Panc1 (cell line): ENCODE results near the gene NAA16. TPM values are rescaled to one million over a fixed set of nuclear protein-coding genes. Genes with fewer than 3 reads are reported as not detected.

Source experiments
- ATAC-seq: fragments of 200-7000 bp; cut with Tn5 transposase; 2 replicates; pipeline ENCODE4 v1.9.1; 2020; ENCODE audit warnings: mild to moderate bottlenecking, moderate library complexity
- BruUV-seq: library from RNA; stranded (reverse); fragments of 400-500 nt; replicated peaks from 2 replicates; lab custom pipeline; 2021; lab: Mats Ljungman, UMichigan
- CTCF ChIA-PET: fragments of 300-600 bp; sonication (Branson Sonifier 250); formaldehyde crosslinking; loops from one replicate; lab custom pipeline; 2022; ENCODE audit warnings: antibody characterized with exemption; lab: Charles Lee
- POLR2A ChIA-PET: fragments of 300-600 bp; sonication (Branson Sonifier 250); formaldehyde crosslinking; loops from one replicate; lab custom pipeline; 2022; ENCODE audit warnings: antibody characterized with exemption; lab: Charles Lee
- DNase-seq: peaks from one replicate; pipeline ENCODE4 v3.0.0-alpha.2; 2010; ENCODE audit warnings: low read depth, low spot score
- H3K27ac ChIP-seq: 2 replicates; pipeline ENCODE4 v1.5.1; 2011; ENCODE audit warnings: mild to moderate bottlenecking, low read length, inconsistent platforms
- H3K27me3 ChIP-seq: fragments of 200-500 bp; sonication (Bioruptor generic); 2 replicates; pipeline ENCODE4 v1.6.0; 2014; ENCODE audit warnings: low read length, inconsistent platforms; ENCODE audit not compliant: control insufficient read depth, insufficient read depth
- H3K36me3 ChIP-seq: fragments of 200-500 bp; sonication (Bioruptor generic); 2 replicates; pipeline ENCODE4 v1.5.1; 2014; ENCODE audit warnings: inconsistent platforms, mild to moderate bottlenecking, low read length, moderate library complexity; ENCODE audit not compliant: control insufficient read depth, insufficient read depth
- H3K4me1 ChIP-seq: 2 replicates; pipeline ENCODE4 v1.5.1; 2011; ENCODE audit warnings: inconsistent platforms, mild to moderate bottlenecking, low read length, moderate library complexity; ENCODE audit not compliant: control insufficient read depth, insufficient read depth
- H3K4me3 ChIP-seq, 2 experiments: 2 replicates each; pipeline ENCODE4 v1.5.1; 2011 to 2012; ENCODE audit warnings: low read depth in 2 of 2, low read length in 2 of 2, mild to moderate bottlenecking in 2 of 2, inconsistent platforms in 1 of 2, moderate library complexity in 1 of 2
- H3K9me3 ChIP-seq: fragments of 200-500 bp; sonication (Bioruptor generic); 2 replicates; pipeline ENCODE4 v1.5.1; 2014; ENCODE audit warnings: low read depth, mild to moderate bottlenecking, inconsistent platforms, low read length, moderate library complexity; ENCODE audit not compliant: control insufficient read depth, insufficient read depth
- CTCF ChIP-seq: fragments of 450-650 bp; IDR thresholded peaks from 2 replicates; pipeline ENCODE4 v1.5.1; 2017; ENCODE audit warnings: mild to moderate bottlenecking
- POLR2AphosphoS5 ChIP-seq: IDR thresholded peaks from 2 replicates; pipeline ENCODE4 v1.6.1; 2012; ENCODE audit warnings: mild to moderate bottlenecking, low read depth, low read length, moderate library complexity
- REST ChIP-seq, 2 experiments: IDR thresholded peaks; 2 replicates each; pipeline ENCODE4 v1.6.1; 2011 to 2012; ENCODE audit warnings: low read depth in 2 of 2, control low read depth in 1 of 2, low read length in 1 of 2, mild to moderate bottlenecking in 1 of 2, moderate library complexity in 1 of 2; ENCODE audit not compliant: insufficient read depth in 1 of 2
- SIN3A ChIP-seq: IDR thresholded peaks from 2 replicates; pipeline ENCODE4 v1.6.1; 2012; ENCODE audit warnings: low read depth, mild to moderate bottlenecking, low read length, moderate library complexity, borderline replicate concordance; ENCODE audit not compliant: insufficient read depth
- TCF7L2 ChIP-seq: IDR thresholded peaks from 2 replicates; pipeline ENCODE4 v1.6.1; 2011; ENCODE audit warnings: mild to moderate bottlenecking, low read depth, low read length, inconsistent platforms
- in situ Hi-C: cut with HindIII; loops from 2 replicates; pipeline ENCODE4 v1.10.0; 2016; ENCODE audit warnings: low sequenced_read_pairs, low pct_unique_long_range_greater_than_20kb
- intact Hi-C: fragments of 100-400 bp; cut with micrococcal nuclease; formaldehyde crosslinking; loops from one replicate; pipeline ENCODE4 v1.10.0; 2022; ENCODE audit not compliant: unreplicated experiment
- total RNA-seq: library from RNA; stranded (reverse); gene quantifications from one replicate; pipeline ENCODE4 v1.2.1, GENCODE V29; 2021; ENCODE audit not compliant: unreplicated experiment

The NAA16 gene
- total RNA-seq, 1 experiment from 2014 or later = 24.2 TPM

GRCh38 chr13:41315443-41316047, 4.5 kb downstream of the NAA16 start:
- intact Hi-C loops = no loop called here
- BruUV-seq = no TSS peak
- TF ChIP-seq REST (IDR thresholded peaks at IDR 0.05; ENCODE audit: insufficient read depth in 1 of 2, low read depth in 2 of 2, low read length in 1 of 2) = no peak
- no peak for TF ChIP-seq SIN3A
- no peak for TF ChIP-seq CTCF
- TF ChIP-seq TCF7L2 = no peak
- TF ChIP-seq POLR2AphosphoS5 = no peak
- ATAC-seq = no peak
- Histone ChIP-seq H3K27ac (peak overlapping the region; percentile 18; the same call in 1 of the 2 replicates), H3K4me1 (peaks cover 16% of the 10 kb centered on the region; the same call in 1 of the 2 replicates), H3K4me3 (no peak overlapping the region), H3K9me3 (no peaks in the 10 kb centered on the region), H3K36me3 (no peaks in the 10 kb centered on the region; the same call in none of the 2 replicates), H3K27me3 (no peaks in the 10 kb centered on the region)
- no peak for DNase-seq
- CTCF ChIA-PET = no interaction called here
- POLR2A ChIA-PET = no interaction called here
- in situ Hi-C loops = no loop called here

- in situ Hi-C loops = no loop called here
- peaks cover 16% of the 10 kb centered on the region; the same call in 1 of the 2 replicates for H3K4me1 ChIP-seq
- intact Hi-C loops = no loop called here
- ChIA-PET POLR2A (no interaction called here), CTCF (no interaction called here)
- no peaks in the 10 kb centered on the region for H3K9me3 ChIP-seq
- H3K27ac ChIP-seq = no peak overlapping the region; the same call in 1 of the 2 replicates
- TF ChIP-seq REST (IDR thresholded peaks at IDR 0.05; ENCODE audit: insufficient read depth in 1 of 2, low read depth in 2 of 2, low read length in 1 of 2) = no peak
- TF ChIP-seq TCF7L2 = no peak
- no peak for TF ChIP-seq SIN3A
- no peak for TF ChIP-seq POLR2AphosphoS5
- no peak for TF ChIP-seq CTCF
- no peaks in the 10 kb centered on the region for H3K27me3 ChIP-seq
- no peaks in the 10 kb centered on the region; the same call in none of the 2 replicates for H3K36me3 ChIP-seq
- ATAC-seq = no peak
- DNase-seq = no peak
- no TSS peak for BruUV-seq
- no peak overlapping the region for H3K4me3 ChIP-seq
Observed at GRCh38 chr13:41317243-41317642, 6.2 kb downstream of the NAA16 start.
